Measurements from ENCODE around the gene ANKFN1.

- TF ChIP-seq CTCF (IDR thresholded peaks at IDR 0.05) = no peak
- TF ChIP-seq POLR2A (IDR thresholded peaks at IDR 0.05) = no peak
Measured at GRCh38 chr17:56558088-56558487, 404.8 kb downstream of the ANKFN1 start.
